ENCODE results near the gene DENND4B. TPM values are rescaled to one million over a fixed set of nuclear protein-coding genes. Genes with fewer than 3 reads are reported as not detected.
A peak's percentile ranks its signal among the peaks of the same experiment; 100 is the strongest.

DENND4B gene
- total and polyA plus RNA-seq, 9 of the 15 experiments (the other 6 are each of a cell fraction or from before 2014, with no cell fraction given), result 9.5 to 80.5 (median 23.1) TPM

DNA sequence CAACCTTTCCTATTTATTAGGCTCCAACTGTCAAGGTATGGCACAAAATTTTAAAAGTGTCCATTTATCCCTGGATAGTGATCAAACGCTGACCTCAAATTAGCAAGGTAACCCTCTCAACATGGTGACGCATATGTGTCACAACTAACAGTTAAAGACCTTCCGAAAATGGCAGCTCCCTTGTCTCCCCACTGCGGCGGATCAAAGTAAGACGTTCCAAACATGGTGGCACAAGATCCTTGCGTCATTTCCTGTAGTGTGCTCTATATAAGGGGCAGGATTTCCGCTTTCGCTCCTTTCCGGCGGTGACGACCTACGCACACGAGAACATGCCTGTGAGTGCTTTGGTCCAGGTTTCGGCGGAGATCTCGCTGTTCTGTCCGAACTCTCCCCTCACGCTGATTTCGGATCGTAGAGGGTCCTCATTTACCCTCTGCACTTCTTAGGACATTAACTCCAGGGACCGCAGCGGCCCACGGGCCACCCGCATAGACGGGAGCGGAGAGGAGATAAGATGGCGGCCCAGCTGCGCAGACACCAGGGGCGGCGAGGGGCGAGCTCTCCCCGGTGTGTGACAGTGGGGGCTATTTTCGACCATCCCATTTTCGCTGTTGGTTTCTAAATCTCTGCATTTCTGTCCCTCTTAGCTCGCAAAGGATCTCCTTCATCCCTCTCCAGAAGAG is 44.1 kb upstream of the DENND4B start, which contains the start of gene RPS27 (continued):
- TF ChIP-seq CUX1 (CRISPR knock-in tag; IDR thresholded peaks at IDR 0.05), result peak; percentile 83; the same call in 1 of the 2 replicates
- peak; percentile 100 for TF ChIP-seq SUPT5H (IDR thresholded peaks at IDR 0.05)
- TF ChIP-seq ZNF639 (CRISPR knock-in tag; conservative IDR thresholded peaks at IDR 0.05 in 1 of 2, IDR thresholded peaks at IDR 0.05 in 1 of 2), result peak in 1 of 2 experiments; percentile 93; a peak in 2 of 4 replicates
- TF ChIP-seq RERE (CRISPR knock-in tag; IDR thresholded peaks at IDR 0.05; ENCODE audit: borderline replicate concordance), result no peak
- TF ChIP-seq SIRT6 (IDR thresholded peaks at IDR 0.05; ENCODE audit: low read depth, low read length), result no peak
- peak; percentile 89 for TF ChIP-seq FOXP1 (CRISPR knock-in tag; IDR thresholded peaks at IDR 0.05)
- TF ChIP-seq, protein P1, sequence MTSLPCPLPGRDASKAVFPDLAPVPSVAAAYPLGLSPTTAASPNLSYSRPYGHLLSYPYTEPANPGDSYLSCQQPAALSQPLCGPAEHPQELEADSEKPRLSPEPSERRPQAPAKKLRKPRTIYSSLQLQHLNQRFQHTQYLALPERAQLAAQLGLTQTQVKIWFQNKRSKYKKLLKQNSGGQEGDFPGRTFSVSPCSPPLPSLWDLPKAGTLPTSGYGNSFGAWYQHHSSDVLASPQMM (CRISPR knock-in tag; IDR thresholded peaks at IDR 0.05), result no peak
- TF ChIP-seq KLF16 (IDR thresholded peaks at IDR 0.05), result no peak
- TF ChIP-seq SRSF1 (IDR thresholded peaks at IDR 0.05; ENCODE audit: low read depth, low read length), result no peak
- no peak for TF ChIP-seq NUFIP1 (IDR thresholded peaks at IDR 0.05; ENCODE audit: partially characterized antibody)
- TF ChIP-seq ZNF232 (CRISPR knock-in tag; IDR thresholded peaks at IDR 0.05), result no peak
- TF ChIP-seq ZNF431 (CRISPR knock-in tag; IDR thresholded peaks at IDR 0.05), result no peak; the same call in 1 of the 2 replicates
- TF ChIP-seq POU5F1 (IDR thresholded peaks at IDR 0.05; ENCODE audit: borderline replicate concordance, low read depth, low read length, partially characterized antibody), result no peak
- TF ChIP-seq KAT8 (IDR thresholded peaks at IDR 0.05; ENCODE audit: low read depth), result 0 out of 2 replicates have a peak, but pooled peaks have one; percentile 42
- no peak for TF ChIP-seq ZC3H4 (CRISPR knock-in tag; IDR thresholded peaks at IDR 0.05; ENCODE audit: borderline replicate concordance)

Data from K562 (cell line).